ENCODE measurements around the gene ABTB1.

- TF ChIP-seq CTCF (conservative IDR thresholded peaks at IDR 0.05; ENCODE audit: low read length) (no peak), EZH2phosphoT487 (IDR thresholded peaks at IDR 0.05; ENCODE audit: borderline replicate concordance, low read depth, low read length) (no peak)
Observed at GRCh38 chr3:127669541-127670228, 3.1 kb upstream of the ABTB1 start.

All from OCI-LY7 (cell line).